HG03342 (cell line): ENCODE measurements around the gene FUT2.
"Not testable (repeated sequence)": the region's sequence is repeated elsewhere in the genome, so short reads cannot be mapped to it uniquely, and the experiment has no call there.

Experiments
- ATAC-seq: cut with Tn5 transposase; IDR thresholded peaks from one replicate; pipeline ENCODE4 v1.9.1; 2021; ENCODE audit warnings: mild to moderate bottlenecking, moderate library complexity; ENCODE audit not compliant: unreplicated experiment

Gene FUT2

GRCh38 chr19:48698046-48698445, 2.3 kb downstream of the FUT2 start:
- ATAC-seq, result no peak

GRCh38 chr19:48702701-48703100, 6.9 kb downstream of the FUT2 start:
- ATAC-seq, result no peak

DNA sequence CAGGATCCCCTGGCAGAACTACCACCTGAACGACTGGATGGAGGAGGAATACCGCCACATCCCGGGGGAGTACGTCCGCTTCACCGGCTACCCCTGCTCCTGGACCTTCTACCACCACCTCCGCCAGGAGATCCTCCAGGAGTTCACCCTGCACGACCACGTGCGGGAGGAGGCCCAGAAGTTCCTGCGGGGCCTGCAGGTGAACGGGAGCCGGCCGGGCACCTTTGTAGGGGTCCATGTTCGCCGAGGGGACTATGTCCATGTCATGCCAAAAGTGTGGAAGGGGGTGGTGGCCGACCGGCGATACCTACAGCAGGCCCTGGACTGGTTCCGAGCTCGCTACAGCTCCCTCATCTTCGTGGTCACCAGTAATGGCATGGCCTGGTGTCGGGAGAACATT, 7.5 kb downstream of the FUT2 start:
- ATAC-seq, result no peak

DNA sequence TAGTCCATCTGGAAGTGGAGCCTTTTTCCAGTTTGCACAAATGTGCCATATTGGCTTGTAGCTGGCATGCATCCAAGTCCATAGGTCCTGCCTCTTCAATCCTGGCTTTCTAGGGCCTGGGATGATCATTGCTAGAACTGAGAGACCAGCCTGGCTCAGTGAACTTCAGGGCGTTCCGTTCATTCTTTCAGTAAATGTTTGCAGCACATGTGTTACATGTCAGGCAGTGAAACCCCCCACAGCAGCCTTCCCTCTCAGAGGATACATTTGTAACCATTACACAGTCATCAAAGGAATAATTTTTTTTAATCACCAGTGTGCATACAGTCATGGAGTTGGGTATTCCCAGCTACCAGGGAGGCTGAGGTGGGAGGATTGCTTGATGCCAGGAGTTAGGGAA, 9.7 kb downstream of the FUT2 start:
- no peak for ATAC-seq

DNA sequence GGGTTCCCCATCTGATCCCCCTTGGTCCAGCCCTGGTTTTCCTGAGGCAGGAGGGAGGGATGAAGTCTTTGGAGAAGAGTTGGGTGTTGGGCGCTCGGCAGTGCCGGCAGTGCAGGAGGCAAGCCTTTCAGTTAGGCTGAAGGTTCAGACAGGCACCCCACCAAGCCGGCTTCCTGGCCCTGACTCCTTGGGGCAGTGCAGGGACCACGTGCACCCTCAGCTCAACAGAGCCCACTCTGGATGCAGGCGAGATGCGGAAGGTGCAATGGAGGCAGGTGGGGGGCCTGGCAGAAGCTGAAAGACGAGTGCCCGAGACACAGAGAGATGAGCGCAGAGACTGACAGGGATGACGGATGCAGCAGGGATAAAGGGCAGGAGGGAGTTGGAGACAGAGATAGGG, 12.7 kb downstream of the FUT2 start:
- ATAC-seq, result no peak

DNA sequence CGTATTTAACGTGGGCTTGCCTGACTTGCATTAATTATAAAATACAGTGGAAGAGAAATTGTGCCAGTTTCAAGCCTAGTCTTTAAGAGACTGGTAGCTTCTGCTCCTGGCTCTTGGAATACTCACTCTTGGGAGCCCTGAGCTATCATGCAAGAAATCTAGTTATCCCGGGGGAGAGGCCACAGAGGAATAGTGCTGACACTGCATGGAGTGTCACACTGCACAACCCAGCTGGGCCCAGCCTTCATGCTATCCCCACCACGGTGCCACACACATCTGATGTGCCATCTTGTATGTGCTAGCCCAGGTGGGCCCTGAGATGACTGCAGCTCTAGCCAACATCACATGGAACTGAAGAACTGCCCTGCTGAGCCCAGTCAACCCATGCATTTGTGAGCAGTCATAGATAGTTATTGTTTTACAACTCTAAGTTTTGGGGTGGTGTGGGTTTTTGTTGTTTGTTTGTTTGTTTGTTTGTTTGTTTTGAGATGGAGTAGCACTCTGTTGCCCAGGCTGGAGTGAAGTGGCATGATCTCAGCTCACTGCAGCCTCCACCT, 15.4 kb downstream of the FUT2 start:
- ATAC-seq, result no peak

DNA sequence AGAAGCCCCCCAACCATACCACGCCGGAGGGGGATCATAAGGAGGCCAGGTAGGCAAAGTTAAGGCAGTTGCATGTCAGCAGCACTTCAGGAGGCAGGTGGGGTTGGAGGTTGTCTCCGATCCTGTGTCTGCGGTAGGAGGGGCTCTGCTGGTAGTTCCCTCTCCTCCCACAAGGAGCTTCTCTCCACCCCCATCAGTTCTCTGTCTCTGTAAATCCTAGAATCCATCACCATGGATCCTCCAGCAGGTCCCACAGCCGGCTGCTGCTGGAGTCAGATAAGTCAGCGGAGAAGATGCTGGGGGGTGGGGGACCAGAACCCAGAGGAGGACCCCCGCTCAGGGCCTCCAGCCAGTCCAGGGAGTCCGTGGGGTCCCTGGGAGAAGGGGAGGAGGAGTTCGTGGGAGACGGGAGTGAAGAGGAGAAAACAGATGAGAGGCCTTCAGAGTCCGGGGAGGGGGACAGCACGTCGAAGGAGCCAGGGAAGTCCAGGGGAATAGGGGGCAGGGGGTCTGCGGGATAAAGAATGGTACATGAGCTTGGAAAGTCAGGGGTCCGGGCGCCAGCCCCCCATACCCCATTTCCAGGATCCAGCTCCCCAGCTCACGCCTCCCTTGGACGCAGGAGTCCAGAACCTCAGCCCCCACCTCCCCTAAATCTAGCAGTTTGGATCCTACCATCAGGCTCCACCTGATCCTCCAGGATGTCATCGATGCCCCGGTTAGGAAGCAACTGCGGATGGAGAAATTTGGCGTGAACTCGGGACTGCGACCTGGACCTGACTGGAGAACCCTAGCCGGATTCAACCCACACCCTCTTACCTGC, 17.5 kb downstream of the FUT2 start:
- no peak for ATAC-seq

DNA sequence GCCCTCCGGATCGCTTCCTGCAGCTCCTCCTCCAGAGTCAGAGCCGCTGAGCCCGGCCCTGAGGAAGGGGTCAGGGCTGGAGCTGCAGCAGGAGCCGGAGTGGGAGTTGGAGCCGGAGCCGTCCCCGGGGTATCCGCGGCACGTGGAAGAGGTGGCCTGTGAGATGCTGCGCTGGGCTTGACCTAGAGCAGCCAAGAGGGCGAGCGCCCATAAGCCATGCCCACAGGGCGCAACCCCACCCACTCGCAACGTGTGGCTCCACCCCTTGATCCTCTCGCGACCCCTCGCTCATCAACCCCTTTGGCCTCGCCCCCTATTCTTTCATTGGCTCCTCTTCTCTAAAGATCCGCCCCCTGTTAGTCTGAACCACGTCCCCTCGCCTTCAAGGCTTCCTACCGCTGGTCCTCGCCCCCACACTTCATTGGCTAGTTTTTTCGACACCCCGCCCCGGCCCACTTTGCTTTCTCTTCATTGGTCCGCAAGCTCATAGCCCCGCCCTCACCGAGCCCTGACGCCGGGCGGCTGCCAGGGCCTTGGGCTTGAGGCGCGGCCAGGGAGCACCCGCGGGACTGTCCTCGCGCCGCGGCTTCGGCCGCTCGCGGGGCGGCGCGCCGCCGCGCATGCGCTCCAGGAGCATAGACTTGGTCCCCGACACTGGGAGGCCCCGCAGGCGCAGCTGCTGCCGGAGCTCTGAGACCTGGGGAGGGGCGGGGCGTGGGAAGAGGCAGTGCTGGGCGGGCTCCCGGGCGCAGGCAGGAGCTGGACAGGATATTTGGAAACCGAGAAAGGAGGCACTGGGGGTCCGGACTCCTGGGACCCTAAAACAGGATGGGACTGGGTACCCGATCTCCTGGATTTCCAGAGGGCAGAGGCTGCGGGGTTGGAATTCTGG, 18.3 kb downstream of the FUT2 start:
- peak; percentile 81 for ATAC-seq

DNA sequence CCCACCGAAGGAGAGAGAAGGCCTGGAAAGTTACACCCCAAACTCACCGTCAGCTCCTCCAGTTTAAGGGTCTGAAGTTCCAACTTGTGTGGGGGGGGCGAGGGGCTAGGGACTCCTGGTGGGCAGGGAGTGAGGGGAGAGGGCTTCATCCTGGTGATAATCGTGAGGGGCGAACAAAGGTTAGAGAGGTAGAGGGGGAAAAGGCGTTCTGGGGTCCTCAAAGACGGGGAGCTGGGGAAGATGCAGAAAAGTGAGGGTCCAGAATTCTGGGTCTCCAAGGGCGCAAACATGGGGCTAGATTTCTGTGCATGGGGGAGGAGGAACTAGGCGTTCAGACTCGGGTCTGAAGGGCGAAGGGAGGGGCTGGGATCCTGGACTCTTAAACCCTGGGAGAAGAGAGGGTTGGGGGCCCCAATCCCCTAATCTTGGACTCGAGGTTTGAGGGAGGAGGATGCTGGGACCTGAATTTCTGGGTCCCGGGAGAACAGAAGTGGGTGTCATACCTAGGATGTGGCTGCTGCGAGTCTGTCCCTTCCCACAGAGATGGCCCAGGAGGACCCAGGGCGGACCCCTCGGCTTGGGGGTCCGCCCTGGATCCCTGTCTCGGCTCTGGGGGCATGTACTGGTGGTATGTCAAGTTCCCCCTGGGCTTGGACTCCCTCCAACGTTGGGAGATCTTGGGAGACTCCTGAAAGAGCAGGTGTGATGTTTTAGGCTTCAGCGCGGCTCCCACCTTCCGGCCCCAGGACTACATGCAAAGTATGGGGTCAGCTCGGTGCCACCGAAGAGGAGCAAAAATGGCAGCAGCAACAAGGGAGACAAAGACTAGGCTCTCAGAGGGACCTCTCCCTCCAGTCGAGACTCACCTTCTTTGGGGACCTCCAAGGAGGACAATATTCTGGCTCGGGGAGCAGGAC, 19.2 kb downstream of the FUT2 start:
- ATAC-seq, result no peak

DNA sequence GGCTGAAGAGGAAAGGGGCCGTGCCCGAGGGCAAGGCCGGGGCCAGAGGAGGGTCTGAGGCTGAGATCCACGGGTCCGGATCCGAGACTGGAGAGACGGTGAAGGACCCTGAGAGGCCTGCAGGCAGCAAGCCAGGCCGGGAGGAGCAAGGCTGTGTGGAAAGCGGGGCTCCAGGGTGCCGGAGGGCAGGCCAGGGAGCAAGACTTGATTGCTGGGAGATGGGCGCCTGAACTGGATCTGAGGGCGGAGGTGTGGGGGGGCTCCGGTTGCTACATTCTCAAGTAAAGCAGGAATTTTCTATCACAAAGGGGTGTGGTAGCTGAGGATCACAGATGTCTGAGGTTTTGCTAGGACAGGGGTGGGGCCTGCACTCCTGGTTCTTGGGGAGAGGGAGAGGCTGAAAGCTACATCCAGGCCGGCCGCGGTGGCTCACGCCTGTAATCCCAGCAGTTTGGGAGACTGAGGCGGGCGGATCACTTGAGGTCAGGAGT, 20.0 kb downstream of the FUT2 start:
- no peak for ATAC-seq

- no peak for ATAC-seq
Observed at GRCh38 chr19:48716562-48717291, 21.0 kb downstream of the FUT2 start.

DNA sequence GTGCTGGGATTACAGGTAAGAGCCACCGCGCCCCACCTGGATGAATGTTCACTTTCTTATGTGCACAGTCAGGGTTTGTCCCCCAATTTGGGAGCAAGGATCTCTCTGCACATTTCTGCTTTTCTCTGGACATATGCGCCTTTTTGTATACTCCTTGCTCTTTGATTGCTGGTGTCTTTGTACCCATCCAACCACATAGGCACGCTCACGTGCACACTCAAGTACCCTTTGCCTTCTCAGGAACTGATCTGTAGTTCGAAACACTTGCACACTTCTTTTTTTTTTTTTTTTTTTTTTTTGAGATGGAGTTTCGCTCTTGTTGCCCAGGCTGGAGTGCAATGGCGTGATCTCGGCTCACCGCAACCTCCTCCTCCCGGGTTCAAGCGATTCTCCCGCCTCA, 22.3 kb downstream of the FUT2 start:
- not testable (repeated sequence) for ATAC-seq

GRCh38 chr19:48718711-48719231, 23.0 kb downstream of the FUT2 start:
- ATAC-seq, result no peak

- ATAC-seq, result no peak
Observed at GRCh38 chr19:48719263-48720171, 23.7 kb downstream of the FUT2 start, which contains the start of gene MAMSTR. Gene MAMSTR (minus strand): TSS chr19:48719725. CDS start chr19:48719031, 694 bp downstream.

DNA sequence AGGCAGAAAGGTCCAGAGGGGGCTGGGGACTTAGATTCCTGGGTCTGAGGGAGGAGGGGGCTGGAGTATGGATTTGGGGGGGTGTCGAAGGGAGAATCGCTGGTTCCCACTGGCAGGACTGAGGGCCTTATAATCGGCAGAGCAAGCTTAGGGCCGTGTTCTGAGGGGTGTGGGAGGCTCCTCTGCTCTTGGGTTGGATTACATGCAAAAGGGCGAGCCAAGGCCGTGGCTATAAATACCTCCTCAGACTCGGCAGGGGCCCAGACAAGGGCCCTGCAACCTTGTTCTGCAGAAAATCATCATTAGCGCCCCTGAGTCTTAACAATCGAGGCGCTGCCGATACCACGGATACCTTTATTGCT, 24.5 kb downstream of the FUT2 start:
- no peak for ATAC-seq

DNA sequence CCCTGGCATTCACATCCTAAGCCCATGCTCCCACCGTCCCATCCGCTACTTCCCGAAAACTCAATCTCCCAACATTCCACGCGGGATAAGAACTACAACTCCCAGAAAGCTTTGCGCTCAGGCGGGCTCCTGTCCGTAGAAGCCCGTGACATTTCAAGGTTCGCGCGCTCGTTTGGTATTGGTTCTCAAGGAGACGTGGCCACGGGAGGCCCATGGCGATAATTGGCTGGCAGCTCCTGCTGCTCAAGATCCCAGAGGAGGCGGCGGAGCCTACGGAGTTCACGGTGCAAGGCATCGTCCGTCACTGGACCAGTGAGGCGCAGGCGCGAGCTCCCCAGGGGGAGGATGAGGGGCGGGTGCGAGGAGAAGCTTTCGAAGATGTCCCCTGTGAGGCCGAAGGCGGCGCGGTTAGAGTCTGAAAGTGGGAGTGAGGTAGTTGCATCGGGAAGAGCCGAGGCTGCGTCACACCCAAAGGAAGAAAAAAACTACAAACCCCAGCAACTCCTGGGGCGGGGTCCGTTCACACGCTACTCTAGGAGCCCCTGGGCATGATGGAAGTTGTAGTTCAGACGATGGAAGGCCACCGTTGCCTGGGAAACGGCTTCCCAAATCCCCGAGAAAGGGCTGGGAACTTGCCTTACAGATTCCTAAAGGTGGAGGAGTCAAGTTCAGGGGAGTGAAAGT, 25.0 kb downstream of the FUT2 start:
- peak; percentile 69 for ATAC-seq

GRCh38 chr19:48722196-48722708, 26.5 kb downstream of the FUT2 start:
- no peak for ATAC-seq
